NB4 (cell line): ENCODE data around the gene DDX20.

ENCODE experiments used
- DNase-seq: peaks from one replicate; pipeline ENCODE4 v3.0.0; 2010; ENCODE audit warnings: low read depth
- H3K4me3 ChIP-seq: one replicate; pipeline ENCODE4 v1.5.1; 2011; ENCODE audit warnings: mild to moderate bottlenecking, low read depth, low read length, moderate library complexity
- CTCF ChIP-seq: IDR thresholded peaks from one replicate; pipeline ENCODE4 v1.5.1; 2012; ENCODE audit warnings: low read depth, low read length
- MAX ChIP-seq: IDR thresholded peaks from 2 replicates; pipeline ENCODE4 v1.6.1; 2011; ENCODE audit warnings: low read depth, low read length
- MYC ChIP-seq: IDR thresholded peaks from 2 replicates; pipeline ENCODE4 v1.6.1; 2011; ENCODE audit warnings: low read depth, low read length
- POLR2A ChIP-seq: IDR thresholded peaks from 2 replicates; pipeline ENCODE4 v1.6.1; 2011; ENCODE audit warnings: mild to moderate bottlenecking; ENCODE audit not compliant: insufficient read length; ENCODE audit errors: extremely low read depth

Gene DDX20

DNA sequence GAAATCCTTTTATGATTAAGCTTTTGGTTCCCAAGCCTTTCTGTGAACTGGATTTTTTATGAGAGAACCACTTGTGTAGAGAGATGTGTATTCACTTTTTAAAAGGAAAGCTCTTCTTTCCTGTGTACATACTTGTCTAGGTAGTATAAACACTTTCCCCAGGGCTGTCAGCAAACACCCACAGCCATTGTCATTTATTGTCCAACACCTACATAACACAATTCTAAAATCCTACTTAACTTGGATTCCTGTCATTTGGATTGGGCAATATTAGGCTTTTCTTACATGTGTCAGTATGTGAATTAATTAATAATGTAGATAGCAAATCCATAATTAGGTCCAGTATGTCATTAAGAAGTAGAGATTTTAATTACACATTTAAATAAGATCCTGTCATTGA lies 12.3 kb downstream of the DDX20 start:
- H3K4me3 ChIP-seq = no peak overlapping the region
- no peak for DNase-seq
- no peak for TF ChIP-seq MAX
- no peak for TF ChIP-seq POLR2A
- TF ChIP-seq CTCF = no peak
- no peak for TF ChIP-seq MYC

GRCh38 chr1:111768625-111769024 lies 12.9 kb downstream of the DDX20 start:
- no peak for TF ChIP-seq MAX
- TF ChIP-seq POLR2A = no peak
- no peak for TF ChIP-seq CTCF
- TF ChIP-seq MYC = no peak
- DNase-seq = no peak
- no peak overlapping the region for H3K4me3 ChIP-seq

GRCh38 chr1:111769517-111770146 lies 13.9 kb downstream of the DDX20 start:
- H3K4me3 ChIP-seq = no peak overlapping the region
- DNase-seq = peak; percentile 77
- TF ChIP-seq CTCF (peak; percentile 63), POLR2A (no peak)

DNA sequence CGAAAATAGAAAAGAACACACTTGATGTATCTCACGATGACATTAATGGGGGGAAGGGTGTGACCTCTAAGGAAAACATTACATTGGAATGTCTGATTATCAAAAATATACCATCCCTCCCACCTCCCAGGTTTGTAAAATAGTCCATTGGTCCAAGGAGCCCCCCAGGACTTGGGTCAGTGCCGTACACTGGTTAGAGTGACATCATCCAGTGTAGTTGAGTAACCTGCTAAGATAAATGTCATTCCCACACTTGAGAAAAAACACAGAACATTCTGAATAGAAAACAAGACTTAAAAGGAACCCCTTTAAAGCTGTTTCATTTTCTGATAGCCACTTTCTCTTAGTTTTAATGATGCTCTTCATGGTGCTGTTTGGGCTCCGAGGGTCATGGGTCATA lies 15.2 kb downstream of the DDX20 start:
- TF ChIP-seq MAX = no peak
- no peak for TF ChIP-seq POLR2A
- TF ChIP-seq MYC = no peak
- no peak for TF ChIP-seq CTCF
- DNase-seq = no peak

GRCh38 chr1:111775966-111776365 lies 20.3 kb downstream of the DDX20 start:
- no peak overlapping the region for H3K4me3 ChIP-seq
- TF ChIP-seq POLR2A (no peak), CTCF (no peak), MYC (no peak), MAX (no peak)
- no peak for DNase-seq

More for the DNA sequence above, 15.2 kb downstream of the DDX20 start:
- no peak overlapping the region for H3K4me3 ChIP-seq

DNA sequence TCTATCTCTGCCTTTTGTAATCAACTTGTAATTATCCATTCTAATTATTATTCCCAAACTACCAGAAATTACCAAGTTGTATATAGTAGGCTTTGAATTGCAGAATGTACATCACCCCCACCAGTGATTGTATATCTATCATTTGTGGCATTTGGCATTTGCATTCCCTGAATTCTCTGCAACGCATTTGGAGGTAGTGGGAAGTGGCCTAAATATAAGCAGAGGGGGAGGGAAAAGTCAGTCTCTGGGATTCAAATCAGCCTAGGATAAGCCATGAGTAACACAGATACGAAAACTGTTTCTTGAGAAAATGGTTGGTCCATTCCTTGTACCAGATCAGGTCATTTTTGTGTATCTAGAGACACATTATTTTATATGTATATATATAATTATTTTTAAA lies 20.7 kb downstream of the DDX20 start:
- no peak overlapping the region for H3K4me3 ChIP-seq
- TF ChIP-seq CTCF (no peak), POLR2A (no peak), MYC (no peak), MAX (no peak)
- DNase-seq = no peak
